IMR-90 (cell line): ENCODE results near the gene TCOF1.

ENCODE experiments used
- CHD1 ChIP-seq: IDR thresholded peaks from 2 replicates; pipeline ENCODE4 v1.6.1; 2012; ENCODE audit warnings: low read depth, low read length, improper control_type of control experiment
- POLR2A ChIP-seq: IDR thresholded peaks from 2 replicates; pipeline ENCODE4 v1.6.1; 2012; ENCODE audit warnings: mild to moderate bottlenecking, low read depth, low read length
- RAD21 ChIP-seq: IDR thresholded peaks from 2 replicates; pipeline ENCODE4 v1.6.1; 2012; ENCODE audit warnings: low read length, improper control_type of control experiment
- RCOR1 ChIP-seq: IDR thresholded peaks from 2 replicates; pipeline ENCODE4 v1.6.1; 2012; ENCODE audit warnings: mild to moderate bottlenecking, low read length, improper control_type of control experiment; ENCODE audit not compliant: insufficient replicate concordance
- SMC3 ChIP-seq: fragments of 150-350 bp; IDR thresholded peaks from 2 replicates; pipeline ENCODE4 v1.6.1; 2016; ENCODE audit warnings: low read depth, mild to moderate bottlenecking, antibody characterized with exemption, low read length, moderate library complexity
- TF ChIP-seq, protein P1 (sequence below): fragments of 150-350 bp; IDR thresholded peaks from 2 replicates; pipeline ENCODE4 v1.6.1; 2016; ENCODE audit warnings: low read depth, mild to moderate bottlenecking, low read length, moderate library complexity, borderline replicate concordance
- TF ChIP-seq, protein P2 (sequence below): conservative IDR thresholded peaks from 2 replicates; pipeline ENCODE4 v1.5.1; 2012; ENCODE audit warnings: mild to moderate bottlenecking, low read depth, low read length, improper control_type of control experiment

DNA sequence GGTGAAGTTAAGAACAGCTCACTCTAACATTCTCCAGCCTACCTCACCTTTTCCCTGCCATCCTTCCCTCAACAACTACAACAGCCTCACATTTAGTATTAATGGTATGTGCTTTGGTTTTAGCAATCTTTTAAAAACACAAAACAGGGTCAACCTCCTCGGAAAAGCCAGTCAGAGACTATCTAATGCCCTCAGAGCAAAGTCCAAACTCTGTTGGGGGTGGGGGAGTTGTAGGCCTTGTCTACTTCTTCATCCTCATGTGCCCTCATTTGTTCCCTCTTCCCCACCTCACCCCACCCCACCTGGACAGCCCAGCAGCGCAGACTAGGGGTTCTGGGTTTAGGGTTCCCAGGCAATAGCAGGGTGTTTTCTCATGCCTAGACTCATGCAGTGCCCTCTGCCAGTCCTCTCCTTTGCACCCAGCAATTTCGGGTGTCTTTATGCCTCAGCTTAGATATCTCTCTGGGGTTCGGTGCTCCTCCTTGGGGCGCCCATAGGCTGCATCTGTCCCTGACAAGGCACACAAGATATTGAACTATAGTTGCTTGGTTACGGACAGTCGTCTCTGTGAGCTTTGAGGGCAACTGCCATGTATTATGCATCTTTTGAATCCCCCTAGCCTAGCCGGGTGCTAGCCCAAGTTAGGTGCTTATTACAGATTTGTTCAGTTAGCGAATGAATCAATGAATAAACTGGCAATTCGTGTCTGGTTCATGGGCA, 762 bp upstream of the TCOF1 start:
- TF ChIP-seq, protein P1, sequence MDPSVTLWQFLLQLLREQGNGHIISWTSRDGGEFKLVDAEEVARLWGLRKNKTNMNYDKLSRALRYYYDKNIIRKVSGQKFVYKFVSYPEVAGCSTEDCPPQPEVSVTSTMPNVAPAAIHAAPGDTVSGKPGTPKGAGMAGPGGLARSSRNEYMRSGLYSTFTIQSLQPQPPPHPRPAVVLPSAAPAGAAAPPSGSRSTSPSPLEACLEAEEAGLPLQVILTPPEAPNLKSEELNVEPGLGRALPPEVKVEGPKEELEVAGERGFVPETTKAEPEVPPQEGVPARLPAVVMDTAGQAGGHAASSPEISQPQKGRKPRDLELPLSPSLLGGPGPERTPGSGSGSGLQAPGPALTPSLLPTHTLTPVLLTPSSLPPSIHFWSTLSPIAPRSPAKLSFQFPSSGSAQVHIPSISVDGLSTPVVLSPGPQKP, result no peak
- TF ChIP-seq, protein P2, sequence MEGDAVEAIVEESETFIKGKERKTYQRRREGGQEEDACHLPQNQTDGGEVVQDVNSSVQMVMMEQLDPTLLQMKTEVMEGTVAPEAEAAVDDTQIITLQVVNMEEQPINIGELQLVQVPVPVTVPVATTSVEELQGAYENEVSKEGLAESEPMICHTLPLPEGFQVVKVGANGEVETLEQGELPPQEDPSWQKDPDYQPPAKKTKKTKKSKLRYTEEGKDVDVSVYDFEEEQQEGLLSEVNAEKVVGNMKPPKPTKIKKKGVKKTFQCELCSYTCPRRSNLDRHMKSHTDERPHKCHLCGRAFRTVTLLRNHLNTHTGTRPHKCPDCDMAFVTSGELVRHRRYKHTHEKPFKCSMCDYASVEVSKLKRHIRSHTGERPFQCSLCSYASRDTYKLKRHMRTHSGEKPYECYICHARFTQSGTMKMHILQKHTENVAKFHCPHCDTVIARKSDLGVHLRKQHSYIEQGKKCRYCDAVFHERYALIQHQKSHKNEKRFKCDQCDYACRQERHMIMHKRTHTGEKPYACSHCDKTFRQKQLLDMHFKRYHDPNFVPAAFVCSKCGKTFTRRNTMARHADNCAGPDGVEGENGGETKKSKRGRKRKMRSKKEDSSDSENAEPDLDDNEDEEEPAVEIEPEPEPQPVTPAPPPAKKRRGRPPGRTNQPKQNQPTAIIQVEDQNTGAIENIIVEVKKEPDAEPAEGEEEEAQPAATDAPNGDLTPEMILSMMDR, result no peak
- TF ChIP-seq RCOR1 (no peak), SMC3 (no peak), POLR2A (no peak), CHD1 (no peak), RAD21 (no peak)
